Measurements from ENCODE around the gene MERTK. TPM values are rescaled to one million over a fixed set of nuclear protein-coding genes. Genes with fewer than 3 reads are reported as not detected.

The MERTK gene
- total RNA-seq, 2 experiments from 2014 or later = 0.08 to 0.19 TPM

DNA sequence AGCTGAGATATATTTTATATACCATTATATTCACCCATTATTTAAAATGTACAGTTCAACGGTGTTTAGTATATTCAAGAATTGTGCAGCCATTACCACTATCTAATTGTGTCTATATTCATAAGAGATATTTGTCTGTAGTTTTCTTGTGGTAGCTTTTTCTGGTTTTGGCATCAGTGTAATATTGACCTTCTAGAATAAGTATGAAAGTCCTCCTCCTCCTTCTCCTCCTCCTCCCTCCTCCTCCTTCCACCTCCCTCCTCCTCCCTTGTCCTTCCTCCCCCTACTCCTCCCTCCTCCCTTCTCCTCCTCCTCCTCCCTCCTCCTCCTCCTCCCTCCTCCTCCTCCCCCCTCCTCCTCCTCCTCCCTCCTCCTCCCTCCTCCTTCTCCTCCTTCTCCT, 72.0 kb downstream of the MERTK start:
- CTCF ChIA-PET = no interaction called here
- H3K4me1 Mint-ChIP-seq (ENCODE audit: low read depth) = no peaks in the 10 kb centered on the region
- Histone ChIP-seq H3K27ac (ENCODE audit: low read depth in 1 of 2, low read length in 2 of 2) (no peak overlapping the region), H3K9me3 (ENCODE audit: control insufficient read depth in 1 of 2, insufficient read depth in 1 of 2, low read length in 2 of 2) (no peaks in the 10 kb centered on the region), H3K4me1 (ENCODE audit: insufficient read depth, low read length) (no peaks in the 10 kb centered on the region), H3K27me3 (ENCODE audit: control insufficient read depth in 1 of 2, insufficient read depth in 2 of 2, low read length in 2 of 2) (peaks cover 0 to 3% of the 10 kb centered on the region in 2 experiments), H3K4me3 (ENCODE audit: low read length) (no peak overlapping the region), H3K36me3 (ENCODE audit: insufficient read depth, low read length) (no peaks in the 10 kb centered on the region)
- no peaks in the 10 kb centered on the region for H3K9me3 Mint-ChIP-seq
- H3K27ac Mint-ChIP-seq = no peak overlapping the region
- DNase-seq = no peak
- no peak overlapping the region for H3K4me3 Mint-ChIP-seq
- intact Hi-C loops (cut with DNase I, micrococcal nuclease) = no loop called here
- no peak for ATAC-seq (ENCODE audit: poor library complexity)
- no peaks in the 10 kb centered on the region for H3K27me3 Mint-ChIP-seq
- H3K36me3 Mint-ChIP-seq (ENCODE audit: low read depth) = no peaks in the 10 kb centered on the region
- TF ChIP-seq, protein P1, sequence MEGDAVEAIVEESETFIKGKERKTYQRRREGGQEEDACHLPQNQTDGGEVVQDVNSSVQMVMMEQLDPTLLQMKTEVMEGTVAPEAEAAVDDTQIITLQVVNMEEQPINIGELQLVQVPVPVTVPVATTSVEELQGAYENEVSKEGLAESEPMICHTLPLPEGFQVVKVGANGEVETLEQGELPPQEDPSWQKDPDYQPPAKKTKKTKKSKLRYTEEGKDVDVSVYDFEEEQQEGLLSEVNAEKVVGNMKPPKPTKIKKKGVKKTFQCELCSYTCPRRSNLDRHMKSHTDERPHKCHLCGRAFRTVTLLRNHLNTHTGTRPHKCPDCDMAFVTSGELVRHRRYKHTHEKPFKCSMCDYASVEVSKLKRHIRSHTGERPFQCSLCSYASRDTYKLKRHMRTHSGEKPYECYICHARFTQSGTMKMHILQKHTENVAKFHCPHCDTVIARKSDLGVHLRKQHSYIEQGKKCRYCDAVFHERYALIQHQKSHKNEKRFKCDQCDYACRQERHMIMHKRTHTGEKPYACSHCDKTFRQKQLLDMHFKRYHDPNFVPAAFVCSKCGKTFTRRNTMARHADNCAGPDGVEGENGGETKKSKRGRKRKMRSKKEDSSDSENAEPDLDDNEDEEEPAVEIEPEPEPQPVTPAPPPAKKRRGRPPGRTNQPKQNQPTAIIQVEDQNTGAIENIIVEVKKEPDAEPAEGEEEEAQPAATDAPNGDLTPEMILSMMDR (IDR thresholded peaks at IDR 0.05) = no peak
- POLR2A ChIA-PET = no interaction called here

DNA sequence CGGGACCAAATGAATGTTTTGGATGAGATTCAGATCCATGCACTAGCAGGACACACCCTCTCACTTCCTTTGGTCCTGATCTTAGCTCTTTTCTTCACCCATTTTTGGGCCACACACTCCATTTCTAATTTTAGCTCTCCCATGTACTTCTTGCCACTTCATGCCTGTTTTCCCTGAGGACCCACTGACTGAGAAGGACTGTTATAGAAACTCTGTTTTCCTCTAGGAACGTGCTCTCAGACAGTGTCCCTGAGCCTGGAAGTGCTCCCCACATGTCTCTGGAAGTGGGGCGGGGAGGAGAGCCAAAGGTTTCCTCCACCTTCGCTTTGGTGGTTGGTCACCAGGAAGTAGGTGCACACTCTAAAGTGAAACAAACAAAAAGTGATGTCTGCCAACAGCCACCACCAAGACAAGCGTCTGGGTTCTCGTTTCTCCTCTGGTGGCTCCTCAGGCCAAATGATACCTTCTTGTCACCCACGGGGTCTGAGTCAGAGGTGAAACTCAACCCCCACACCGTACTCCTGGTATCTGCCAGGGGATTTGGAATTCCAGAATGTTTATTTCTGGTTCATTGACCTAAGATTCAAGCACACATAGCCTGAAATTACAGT, 74.7 kb downstream of the MERTK start:
- POLR2A ChIA-PET = no interaction called here
- peaks cover 0 to 3% of the 10 kb centered on the region in 2 experiments for H3K27me3 ChIP-seq (ENCODE audit: control insufficient read depth in 1 of 2, insufficient read depth in 2 of 2, low read length in 2 of 2)
- Mint-ChIP-seq H3K4me3 (no peak overlapping the region), H3K27me3 (no peaks in the 10 kb centered on the region), H3K4me1 (ENCODE audit: low read depth) (no peaks in the 10 kb centered on the region), H3K9me3 (peaks cover 7% of the 10 kb centered on the region), H3K27ac (no peak overlapping the region), H3K36me3 (ENCODE audit: low read depth) (peaks cover 11% of the 10 kb centered on the region)
- H3K4me3 ChIP-seq (ENCODE audit: low read length) = no peak overlapping the region
- no peaks in the 10 kb centered on the region for H3K36me3 ChIP-seq (ENCODE audit: insufficient read depth, low read length)
- no peak for DNase-seq
- TF ChIP-seq, protein P1 (IDR thresholded peaks at IDR 0.05) = no peak
- no peaks in the 10 kb centered on the region for H3K4me1 ChIP-seq (ENCODE audit: insufficient read depth, low read length)
- peaks cover 0 to 16% of the 10 kb centered on the region in 2 experiments for H3K9me3 ChIP-seq (ENCODE audit: control insufficient read depth in 1 of 2, insufficient read depth in 1 of 2, low read length in 2 of 2)
- H3K27ac ChIP-seq (ENCODE audit: low read depth in 1 of 2, low read length in 2 of 2) = no peak overlapping the region
- CTCF ChIA-PET = no interaction called here
- ATAC-seq (ENCODE audit: poor library complexity) = no peak
- intact Hi-C loops (cut with DNase I, micrococcal nuclease) = no loop called here

DNA sequence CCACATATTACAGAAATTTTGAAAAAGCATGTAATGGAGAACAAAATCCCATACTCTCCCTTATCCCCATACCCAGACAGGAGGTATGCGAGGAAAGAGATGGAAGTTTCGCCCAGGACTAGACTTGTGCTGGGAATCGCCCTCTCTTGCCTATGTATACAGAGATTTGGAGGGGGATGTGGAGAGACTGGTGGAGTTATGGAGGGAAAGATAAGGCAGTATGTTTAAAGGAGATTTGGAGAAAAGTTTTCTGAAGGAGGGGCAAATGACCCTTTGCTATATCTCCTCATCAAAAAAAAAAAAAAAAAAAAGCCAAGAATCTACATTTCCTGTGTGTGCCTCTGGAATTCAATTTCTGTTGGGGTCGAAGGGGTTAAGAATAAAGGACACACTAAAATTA, 75.3 kb downstream of the MERTK start:
- no peak overlapping the region for H3K4me3 ChIP-seq (ENCODE audit: low read length)
- Mint-ChIP-seq H3K9me3 (peaks cover 7% of the 10 kb centered on the region), H3K36me3 (ENCODE audit: low read depth) (peaks cover 15% of the 10 kb centered on the region), H3K27me3 (no peaks in the 10 kb centered on the region), H3K4me3 (no peak overlapping the region), H3K27ac (no peak overlapping the region), H3K4me1 (ENCODE audit: low read depth) (no peaks in the 10 kb centered on the region)
- TF ChIP-seq, protein P1 (IDR thresholded peaks at IDR 0.05) = no peak
- peaks cover 0 to 3% of the 10 kb centered on the region in 2 experiments for H3K27me3 ChIP-seq (ENCODE audit: control insufficient read depth in 1 of 2, insufficient read depth in 2 of 2, low read length in 2 of 2)
- ATAC-seq (ENCODE audit: poor library complexity) (no peak), DNase-seq (no peak)
- ChIA-PET POLR2A (no interaction called here), CTCF (no interaction called here)
- no peaks in the 10 kb centered on the region for H3K4me1 ChIP-seq (ENCODE audit: insufficient read depth, low read length)
- peaks cover 0 to 16% of the 10 kb centered on the region in 2 experiments for H3K9me3 ChIP-seq (ENCODE audit: control insufficient read depth in 1 of 2, insufficient read depth in 1 of 2, low read length in 2 of 2)
- H3K36me3 ChIP-seq (ENCODE audit: insufficient read depth, low read length) = no peaks in the 10 kb centered on the region
- intact Hi-C loops (cut with DNase I, micrococcal nuclease) = no loop called here
- no peak overlapping the region for H3K27ac ChIP-seq (ENCODE audit: low read depth in 1 of 2, low read length in 2 of 2)

Data from CD4-positive, alpha-beta T cell (primary cell).